ENCODE results near the gene GALNT15.
A peak's percentile ranks its signal among the peaks of the same experiment; 100 is the strongest.

The GALNT15 gene, protein sequence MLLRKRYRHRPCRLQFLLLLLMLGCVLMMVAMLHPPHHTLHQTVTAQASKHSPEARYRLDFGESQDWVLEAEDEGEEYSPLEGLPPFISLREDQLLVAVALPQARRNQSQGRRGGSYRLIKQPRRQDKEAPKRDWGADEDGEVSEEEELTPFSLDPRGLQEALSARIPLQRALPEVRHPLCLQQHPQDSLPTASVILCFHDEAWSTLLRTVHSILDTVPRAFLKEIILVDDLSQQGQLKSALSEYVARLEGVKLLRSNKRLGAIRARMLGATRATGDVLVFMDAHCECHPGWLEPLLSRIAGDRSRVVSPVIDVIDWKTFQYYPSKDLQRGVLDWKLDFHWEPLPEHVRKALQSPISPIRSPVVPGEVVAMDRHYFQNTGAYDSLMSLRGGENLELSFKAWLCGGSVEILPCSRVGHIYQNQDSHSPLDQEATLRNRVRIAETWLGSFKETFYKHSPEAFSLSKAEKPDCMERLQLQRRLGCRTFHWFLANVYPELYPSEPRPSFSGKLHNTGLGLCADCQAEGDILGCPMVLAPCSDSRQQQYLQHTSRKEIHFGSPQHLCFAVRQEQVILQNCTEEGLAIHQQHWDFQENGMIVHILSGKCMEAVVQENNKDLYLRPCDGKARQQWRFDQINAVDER

GRCh38 chr3:16174389-16174788 lies at the start of gene GALNT15:
GALNT15 (plus strand) TSS chr3:16174680; CDS start chr3:16175152, 472 bp downstream.
- no peak for DNase-seq

DNA sequence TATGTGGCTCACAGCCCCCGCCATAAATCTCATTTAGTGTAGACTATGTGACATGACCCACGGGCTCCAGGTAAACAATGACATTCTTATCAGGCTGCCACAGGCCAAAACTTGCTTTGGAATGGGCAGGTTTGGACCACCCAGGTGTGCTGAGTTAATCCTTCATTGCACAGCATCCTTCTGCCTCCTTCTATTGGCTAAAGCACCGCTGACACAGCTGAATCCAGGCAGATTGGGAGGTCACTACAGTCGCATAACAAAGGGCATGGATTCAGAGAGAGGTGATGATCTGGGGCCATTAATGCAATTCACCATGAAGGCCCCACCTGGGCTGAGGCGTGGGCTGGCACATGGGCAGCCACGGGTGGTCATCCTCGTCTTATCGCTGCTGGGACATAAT lies 47.8 kb upstream of the GALNT15 start:
- no peak for DNase-seq

GRCh38 chr3:16127249-16127648 lies 47.2 kb upstream of the GALNT15 start:
- no peak for DNase-seq

DNA sequence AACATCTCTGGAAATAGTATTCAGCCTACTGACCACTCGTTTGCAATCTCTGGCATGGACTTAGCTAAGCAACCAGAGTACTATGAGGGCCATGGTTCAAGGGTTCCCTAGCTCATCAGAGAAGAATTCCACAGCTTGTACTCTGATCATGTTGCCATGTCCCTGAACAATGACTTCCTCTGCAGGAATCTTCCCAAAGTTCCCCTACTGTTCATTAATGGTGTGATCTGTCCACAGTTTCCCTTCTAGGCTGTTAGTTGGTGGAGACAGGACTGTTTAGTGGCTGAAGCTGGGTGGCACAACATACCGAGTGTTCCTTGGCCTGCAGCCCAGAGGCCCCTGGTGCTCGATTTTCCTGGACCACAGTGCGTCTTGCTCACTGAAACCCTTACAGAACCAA lies 44.4 kb upstream of the GALNT15 start:
- no peak for DNase-seq

DNA sequence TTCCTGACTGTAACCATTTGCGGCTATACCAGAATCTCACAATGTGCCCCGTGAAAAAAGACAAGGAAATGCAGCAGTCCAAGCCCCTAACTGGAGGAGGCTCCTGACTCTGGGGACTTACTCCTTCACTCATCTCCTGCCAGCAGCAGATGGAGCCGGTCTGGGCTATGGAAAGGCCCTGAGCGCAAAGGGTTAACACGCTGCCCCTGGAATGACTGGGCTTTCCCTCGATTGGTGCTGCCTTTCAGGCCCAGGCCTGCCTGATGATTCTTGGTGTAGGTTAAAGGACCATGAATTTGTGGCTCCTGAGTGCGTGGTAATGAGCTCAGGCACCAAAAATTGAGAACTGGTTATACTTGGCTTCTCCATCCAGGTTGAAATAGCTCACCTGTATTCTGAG lies 42.3 kb upstream of the GALNT15 start:
- peak; percentile 46 for DNase-seq

GRCh38 chr3:16132928-16133327 lies 41.6 kb upstream of the GALNT15 start:
- peak; percentile 91 for DNase-seq

DNA sequence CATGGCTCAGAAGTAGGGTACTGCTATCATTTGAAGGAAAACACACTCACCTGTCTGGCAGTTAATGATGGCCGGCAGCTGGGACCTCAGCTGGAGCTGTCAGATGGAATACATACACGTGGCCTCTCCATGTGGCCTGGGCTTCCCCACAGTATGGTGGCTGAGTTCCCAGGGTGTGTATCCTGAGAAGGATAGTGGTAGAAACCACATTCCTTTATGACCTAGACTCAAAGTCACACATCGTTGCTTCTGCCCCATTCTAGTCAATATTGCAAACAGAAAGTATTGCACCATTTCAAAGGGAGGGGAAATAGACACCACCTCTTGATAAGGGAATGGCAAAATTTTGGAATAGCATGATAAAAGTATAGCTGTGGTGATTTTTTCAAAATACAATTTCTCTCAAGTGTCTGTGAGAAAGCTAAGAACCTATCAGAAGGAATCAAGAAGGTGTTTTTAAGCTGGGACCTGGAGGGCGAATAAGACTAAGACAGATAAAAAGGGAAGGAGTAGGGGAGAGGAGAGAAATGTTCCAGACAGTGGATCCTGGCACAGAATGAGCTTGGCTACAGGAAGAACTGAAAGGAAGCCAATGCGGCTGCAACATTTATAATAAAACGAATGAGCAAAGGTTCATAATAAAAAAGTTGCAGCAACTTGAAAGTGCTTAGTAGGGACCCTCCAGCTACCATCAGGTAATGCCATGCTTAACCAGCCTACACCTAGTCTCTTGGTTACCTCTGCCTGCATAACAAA lies 40.1 kb upstream of the GALNT15 start:
- peak; percentile 15 for DNase-seq

GRCh38 chr3:16136055-16136454 lies 38.4 kb upstream of the GALNT15 start:
- no peak for DNase-seq

DNA sequence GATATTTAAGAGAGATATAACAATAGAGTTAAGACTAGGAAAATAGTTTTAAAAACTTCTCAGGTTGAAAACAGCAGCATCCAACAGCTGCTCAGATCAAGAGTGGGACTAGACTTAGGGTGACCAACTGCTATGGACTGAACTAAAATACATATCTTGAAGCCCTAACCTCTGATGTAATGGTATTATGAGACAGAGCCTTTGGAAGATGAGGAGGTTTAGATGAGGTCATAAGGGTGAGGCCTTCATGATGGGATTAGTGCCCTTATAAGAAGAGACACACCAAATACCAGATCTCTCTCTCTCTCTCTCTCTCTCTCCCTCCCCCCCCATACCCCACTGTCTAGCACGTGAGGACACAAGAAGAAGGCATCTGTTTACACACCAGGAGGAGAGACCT lies 37.4 kb upstream of the GALNT15 start:
- DNase-seq = no peak

DNA sequence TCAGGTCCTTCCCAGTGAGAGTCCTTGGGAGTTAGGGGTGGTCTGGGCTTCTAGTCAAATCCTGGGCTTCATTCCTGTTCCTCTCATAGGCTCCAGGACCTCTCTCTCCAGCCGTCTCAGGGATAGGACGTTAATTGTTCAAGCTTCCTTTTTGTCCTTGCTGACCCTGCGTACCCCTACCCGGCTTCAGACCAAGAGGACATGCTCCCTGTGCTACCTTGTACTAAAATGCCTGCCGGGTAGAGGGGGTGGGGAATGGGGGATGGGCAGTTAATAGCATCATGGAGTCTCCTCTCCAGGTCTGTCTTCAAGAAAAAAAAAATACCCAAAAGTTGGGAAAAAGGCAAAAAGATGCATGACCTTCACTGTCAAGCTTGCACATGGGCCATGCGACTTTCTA lies 36.5 kb upstream of the GALNT15 start:
- DNase-seq = no peak

DNA sequence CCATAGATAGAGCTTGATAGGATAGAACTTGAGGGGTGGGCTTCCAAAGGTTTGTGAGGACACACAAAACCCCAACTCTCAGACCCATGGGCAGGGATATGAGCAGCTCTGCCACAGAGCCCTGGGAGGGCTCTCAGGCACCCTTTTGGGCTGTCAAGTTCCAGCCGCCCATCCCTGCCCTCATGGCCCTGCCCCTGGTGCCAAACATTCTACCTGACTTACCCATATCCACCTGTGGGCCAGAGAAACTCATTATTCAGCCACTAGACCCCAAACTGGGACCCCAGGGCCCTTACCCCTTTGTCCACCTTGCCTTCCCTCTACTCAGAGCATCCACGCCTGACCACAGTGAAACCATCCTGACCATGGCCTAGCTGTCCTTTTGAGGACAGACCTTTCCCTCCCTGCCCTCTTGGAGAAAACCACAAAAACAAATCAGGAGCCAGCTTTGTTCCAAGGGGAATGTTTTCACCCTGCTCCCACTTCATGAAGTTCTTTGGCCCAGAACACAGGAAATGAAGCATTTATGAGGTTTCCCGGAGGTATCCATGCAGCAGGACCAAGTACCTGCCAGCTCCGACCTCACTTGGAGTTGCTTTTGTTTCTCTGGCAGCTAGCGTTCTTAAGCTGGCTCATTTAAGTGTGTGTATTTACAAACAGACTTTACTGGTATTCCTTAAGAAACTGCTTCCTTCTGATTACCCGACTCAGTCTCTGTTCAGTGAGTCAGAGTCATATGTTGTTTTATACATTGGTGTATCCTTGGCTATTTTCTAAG lies 34.2 kb upstream of the GALNT15 start:
- no peak for DNase-seq

DNA sequence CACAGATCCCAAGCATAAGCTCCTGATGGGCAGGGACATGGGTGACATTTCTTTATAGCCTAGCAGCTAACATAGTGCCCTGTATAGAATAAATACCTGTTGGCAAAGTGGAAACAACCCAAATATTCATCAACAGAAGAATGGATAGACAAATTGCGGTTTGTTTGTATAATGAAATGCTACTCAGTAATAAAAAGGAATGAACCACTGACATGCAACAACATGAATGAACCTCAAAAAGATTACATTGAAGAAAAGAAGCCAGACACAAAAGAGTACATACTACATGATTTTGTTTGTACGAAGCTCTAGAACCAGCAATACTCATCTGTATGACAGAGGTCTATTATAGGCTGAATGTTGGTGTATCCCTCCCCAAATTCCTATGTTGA lies 33.6 kb upstream of the GALNT15 start:
- DNase-seq = no peak

DNA sequence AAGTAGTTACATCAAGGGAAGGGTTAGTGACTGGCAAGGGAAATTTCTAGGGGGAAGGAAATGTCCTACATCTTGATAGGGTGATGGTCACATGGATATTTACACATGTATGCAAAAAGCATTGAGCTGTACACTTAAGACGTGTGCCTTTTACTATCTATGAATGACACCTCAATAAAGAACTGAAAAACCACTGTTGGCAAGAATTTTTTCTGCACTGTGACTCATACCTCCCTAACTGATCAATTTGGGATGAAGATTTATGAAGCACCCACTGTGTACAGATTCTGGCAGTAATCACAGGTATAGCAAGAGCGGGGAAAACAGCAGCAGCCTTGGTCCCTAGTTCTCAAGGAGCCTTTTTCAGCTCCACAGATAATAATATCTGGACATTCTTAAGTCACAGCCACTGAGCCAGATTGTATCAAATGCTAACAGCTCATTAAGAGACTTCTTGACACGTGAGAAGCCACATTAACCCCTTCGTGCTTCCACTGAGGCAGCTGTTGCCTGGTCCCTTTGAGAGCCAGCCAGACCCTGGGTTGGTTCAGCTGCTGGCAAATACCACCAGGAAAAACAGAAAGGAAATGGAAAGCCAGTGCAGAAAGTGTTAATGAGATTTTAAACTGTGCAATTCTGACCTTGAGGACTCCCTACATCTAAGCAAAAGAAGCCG lies 32.0 kb upstream of the GALNT15 start:
- DNase-seq = no peak

GRCh38 chr3:16143861-16144447 lies 30.5 kb upstream of the GALNT15 start:
- DNase-seq = no peak

GRCh38 chr3:16145176-16145575 lies 29.3 kb upstream of the GALNT15 start:
- no peak for DNase-seq

GRCh38 chr3:16146015-16146730 lies 28.3 kb upstream of the GALNT15 start:
- no peak for DNase-seq

DNA sequence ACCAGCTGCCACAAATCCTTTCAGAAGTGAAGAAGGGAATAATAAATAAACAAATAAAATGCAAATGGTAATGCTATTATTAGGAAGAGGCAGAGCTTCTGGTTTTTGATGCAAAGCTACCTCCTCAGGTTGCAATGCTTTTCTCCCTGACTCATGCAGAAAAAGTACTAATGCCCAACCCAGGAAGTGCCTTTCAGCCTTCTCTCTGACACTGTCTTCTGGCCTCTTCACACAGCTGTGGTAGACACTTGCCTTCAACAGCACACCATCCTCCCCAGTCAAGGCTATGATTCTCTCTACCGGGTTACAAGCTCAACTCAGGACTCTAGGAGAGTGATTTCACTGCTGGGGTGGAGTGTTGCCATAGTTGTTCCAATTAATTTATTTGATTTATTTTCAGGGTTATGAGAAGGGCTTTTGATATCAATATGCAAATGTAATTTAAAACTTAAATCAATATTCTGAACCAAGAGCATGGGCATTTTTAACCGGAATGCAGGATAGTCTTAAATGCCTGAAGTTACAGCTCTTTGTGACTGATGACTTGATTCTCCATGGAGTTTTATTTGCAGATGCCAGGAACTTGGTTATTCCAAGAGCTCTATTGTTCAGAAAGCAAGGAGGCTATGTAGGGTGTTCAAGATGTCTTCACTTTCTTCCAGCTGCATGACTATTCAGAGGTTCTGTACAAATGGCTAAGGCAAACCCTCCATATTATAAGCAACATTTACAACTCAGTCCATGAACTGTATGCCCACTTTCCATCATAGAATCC lies 27.1 kb upstream of the GALNT15 start:
- no peak for DNase-seq

DNA sequence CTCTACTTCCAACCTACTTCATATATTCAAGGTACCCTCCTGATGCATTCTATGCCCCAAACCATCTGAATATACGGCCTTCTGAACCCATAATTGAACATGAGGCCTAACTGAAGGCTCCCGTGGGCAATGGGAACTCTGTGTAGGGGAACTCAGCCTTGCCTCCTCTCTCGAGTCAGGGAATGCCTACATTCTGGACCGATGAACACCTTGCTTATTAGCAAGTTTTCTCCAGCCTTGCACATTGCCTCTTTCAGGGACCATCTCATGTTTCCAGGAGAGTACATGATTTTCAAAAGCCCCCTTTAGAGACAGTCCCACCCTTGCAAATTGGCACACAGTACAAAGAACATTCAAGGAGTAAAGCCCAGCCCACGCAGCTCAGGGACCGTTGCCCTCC lies 26.3 kb upstream of the GALNT15 start:
- DNase-seq = no peak

- DNase-seq = peak; percentile 64
Observed at GRCh38 chr3:16148783-16149182, 25.7 kb upstream of the GALNT15 start.

- DNase-seq = no peak
Observed at GRCh38 chr3:16150285-16150684, 24.2 kb upstream of the GALNT15 start.

DNA sequence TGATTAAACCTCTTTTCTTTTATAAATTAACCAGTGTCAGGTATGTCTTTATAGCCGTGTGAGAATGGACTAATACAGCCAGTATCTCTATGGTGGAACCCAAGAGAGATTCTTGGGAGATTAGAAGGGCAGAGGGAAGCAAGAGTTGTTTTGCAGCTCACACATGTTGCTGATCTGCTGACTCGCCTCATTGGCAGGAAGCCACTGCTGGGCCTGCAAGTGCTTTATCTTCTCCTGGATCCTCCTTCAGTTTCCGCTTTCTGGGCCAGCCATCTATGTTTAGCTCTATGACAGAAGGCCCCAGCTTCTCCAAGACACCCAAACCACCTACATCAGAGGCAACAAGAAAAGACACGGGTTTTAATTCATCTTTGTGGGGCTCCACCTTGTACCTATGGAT lies 23.4 kb upstream of the GALNT15 start:
- DNase-seq = no peak

Data from NCI-H2171 (cell line).